Measurements from ENCODE around the gene OVCA2.

The OVCA2 gene

DNA sequence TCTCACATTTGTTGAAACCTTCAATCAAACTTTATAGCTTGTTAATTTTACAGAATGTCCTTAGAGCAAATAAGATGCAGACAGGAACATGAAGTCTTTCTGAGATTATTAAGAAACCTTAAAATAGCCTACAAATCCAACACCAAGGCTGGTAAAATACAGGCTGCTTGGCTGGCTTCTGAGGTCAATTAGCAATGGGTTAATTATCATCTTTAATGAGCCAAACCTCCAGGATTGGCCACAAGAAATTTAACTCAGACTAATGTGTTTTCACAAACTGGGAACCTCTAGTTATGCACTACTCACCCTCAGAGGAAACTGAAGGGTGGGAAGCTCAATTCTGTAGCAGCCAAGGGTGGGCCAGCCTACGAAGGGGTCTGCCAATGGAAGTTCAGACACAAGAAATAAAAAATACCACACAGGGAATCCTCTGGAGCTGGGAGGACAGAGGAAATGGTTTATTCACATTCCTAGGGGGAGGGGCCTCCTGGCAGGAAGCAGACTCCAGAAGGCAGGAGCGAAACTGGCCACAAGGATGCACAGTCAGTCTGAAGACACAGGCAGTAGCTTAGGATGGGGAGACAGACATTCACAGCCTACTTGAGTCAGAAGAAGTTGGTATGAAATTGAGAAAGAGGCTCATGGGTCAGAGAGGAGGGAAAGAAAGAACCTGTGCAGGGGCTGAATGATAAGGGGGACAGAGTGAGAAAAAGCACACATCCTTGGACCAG is 49.1 kb downstream of the OVCA2 start:
- DNase-seq, result no peak

DNA sequence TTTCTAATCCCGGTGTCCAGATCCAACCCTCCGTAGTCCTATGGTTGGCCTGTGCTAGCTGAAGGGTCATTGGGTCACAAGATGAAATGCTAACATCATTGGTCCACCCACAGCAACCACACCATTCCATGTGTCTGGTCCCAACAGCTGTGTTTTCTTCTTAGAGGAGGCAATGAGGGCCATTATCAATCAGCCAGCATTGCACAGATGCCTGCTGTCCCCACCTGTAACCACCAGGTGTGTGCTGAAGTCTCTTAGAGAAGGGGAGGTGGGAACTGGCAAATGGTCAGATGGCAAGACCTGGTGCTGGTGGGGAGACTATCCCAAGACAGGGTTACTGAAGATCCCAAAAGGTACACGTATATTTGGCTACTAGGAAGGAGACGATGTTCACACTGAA is 50.4 kb downstream of the OVCA2 start:
- DNase-seq, result no peak
